Measurements from ENCODE around the gene ZNF189.

ZNF189 gene

DNA sequence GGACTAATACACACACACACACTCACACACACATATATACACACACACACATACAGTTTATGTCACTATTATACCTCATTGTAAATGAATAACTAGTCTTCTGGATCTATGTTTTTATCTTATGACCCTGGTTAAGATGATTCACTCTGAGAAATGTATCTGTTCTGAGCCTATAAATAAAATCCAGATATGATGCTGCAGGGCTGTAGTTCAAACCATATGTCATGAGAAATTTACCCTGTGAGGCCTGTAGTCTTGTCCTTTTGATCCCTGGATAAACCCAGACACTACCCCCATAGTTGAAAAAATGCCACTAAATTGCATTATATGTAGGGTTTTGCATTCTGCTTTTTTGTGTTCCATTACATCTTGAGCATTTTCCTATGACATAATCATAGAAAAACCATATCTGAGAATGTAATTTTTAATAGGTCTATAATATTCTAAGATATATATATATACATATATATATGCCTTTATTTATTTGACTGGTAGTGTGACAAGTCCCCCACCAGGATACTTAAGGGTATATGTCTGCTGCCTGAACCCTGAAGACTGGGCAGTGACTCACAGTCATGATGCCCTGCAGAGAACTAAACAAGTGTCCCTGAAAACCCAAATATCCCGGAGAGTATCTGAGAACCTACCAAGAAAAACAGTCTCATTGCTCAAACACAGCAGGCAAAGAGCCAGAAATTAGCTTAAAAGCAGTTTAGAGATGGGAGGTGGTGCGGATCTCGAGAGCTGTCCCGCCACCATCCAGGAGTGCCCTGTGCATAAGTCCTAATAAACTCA lies 55.3 kb downstream of the ZNF189 start:
- peak; percentile 79 for DNase-seq

- peak; percentile 89 for DNase-seq
Observed at GRCh38 chr9:101455656-101456240, 57.1 kb downstream of the ZNF189 start.

DNA sequence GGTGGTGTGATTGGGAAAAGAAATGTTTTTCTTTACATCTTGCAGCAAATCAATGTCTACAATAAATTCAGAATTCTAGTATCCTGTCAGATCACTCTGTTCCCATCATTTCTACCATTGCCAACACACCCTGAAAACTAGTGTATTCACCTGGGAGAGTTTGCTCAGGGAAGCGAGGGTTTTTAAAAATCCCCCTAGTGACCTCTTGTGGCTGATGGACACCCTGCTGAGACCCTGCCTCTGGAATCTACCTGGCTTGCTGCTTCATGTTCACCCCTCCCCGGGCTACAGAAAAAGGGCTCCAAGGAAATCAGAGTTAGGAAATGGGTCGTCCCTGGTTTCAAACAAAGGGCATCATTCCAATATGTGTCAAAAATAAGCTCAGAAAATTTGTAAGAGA lies 58.4 kb downstream of the ZNF189 start:
- DNase-seq = no peak

- DNase-seq = peak; percentile 81
Observed at GRCh38 chr9:101458963-101459631, 60.4 kb downstream of the ZNF189 start.
